ENCODE results near the gene RABGAP1L.

DNA sequence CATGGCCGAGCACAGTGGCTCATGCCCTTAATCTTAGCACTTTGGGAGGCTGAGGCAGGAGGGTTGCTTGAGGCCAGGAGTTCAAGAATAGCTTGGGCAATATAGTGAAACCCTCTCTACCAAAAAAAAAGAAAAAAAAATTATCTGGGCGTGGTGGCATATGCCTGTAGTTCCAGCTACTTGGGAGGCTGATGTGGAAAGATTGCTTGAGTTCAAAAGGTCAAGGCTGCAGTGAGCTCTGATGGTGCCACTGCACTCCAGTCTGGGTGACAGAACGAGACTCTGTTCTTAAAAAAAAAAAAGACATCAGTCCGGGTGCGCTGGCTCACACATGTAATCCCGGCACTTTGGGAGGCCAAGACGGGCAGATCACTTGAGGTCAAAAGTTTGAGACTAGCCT lies 589.3 kb downstream of the RABGAP1L start:
- TF ChIP-seq, protein P1, sequence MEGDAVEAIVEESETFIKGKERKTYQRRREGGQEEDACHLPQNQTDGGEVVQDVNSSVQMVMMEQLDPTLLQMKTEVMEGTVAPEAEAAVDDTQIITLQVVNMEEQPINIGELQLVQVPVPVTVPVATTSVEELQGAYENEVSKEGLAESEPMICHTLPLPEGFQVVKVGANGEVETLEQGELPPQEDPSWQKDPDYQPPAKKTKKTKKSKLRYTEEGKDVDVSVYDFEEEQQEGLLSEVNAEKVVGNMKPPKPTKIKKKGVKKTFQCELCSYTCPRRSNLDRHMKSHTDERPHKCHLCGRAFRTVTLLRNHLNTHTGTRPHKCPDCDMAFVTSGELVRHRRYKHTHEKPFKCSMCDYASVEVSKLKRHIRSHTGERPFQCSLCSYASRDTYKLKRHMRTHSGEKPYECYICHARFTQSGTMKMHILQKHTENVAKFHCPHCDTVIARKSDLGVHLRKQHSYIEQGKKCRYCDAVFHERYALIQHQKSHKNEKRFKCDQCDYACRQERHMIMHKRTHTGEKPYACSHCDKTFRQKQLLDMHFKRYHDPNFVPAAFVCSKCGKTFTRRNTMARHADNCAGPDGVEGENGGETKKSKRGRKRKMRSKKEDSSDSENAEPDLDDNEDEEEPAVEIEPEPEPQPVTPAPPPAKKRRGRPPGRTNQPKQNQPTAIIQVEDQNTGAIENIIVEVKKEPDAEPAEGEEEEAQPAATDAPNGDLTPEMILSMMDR (conservative IDR thresholded peaks at IDR 0.05; ENCODE audit: low read length): no peak
- no peak for TF ChIP-seq EZH2phosphoT487 (IDR thresholded peaks at IDR 0.05; ENCODE audit: borderline replicate concordance, low read depth, low read length)

All from OCI-LY7 (cell line).